ENCODE data around the gene LSS. TPM values are rescaled to one million over a fixed set of nuclear protein-coding genes. Genes with fewer than 3 reads are reported as not detected.

Gene LSS
- total RNA-seq, 1 donor from 2014 or later = 26.7 TPM

GRCh38 chr21:46265736-46266525 lies 37.4 kb upstream of the LSS start:
- H3K4me1 ChIP-seq = no peaks in the 10 kb centered on the region
- H3K4me2 ChIP-seq = no peak overlapping the region
- Mint-ChIP-seq H3K4me3 (no peak overlapping the region), H3K27ac (peak overlapping the region; percentile 84), H3K36me3 (peaks cover 24% of the 10 kb centered on the region), H3K9me3 (no peaks in the 10 kb centered on the region), H3K27me3 (ENCODE audit: insufficient read depth, low read depth) (peaks cover 5% of the 10 kb centered on the region), H3K4me1 (no peaks in the 10 kb centered on the region)
- H4K20me1 ChIP-seq (ENCODE audit: low read depth) = peaks cover 3% of the 10 kb centered on the region
- H3K4me3 ChIP-seq = no peak overlapping the region
- DNase-seq (ENCODE audit: low spot score) = no peak
- H2AFZ ChIP-seq (replicated peaks) = no peak overlapping the region
- H3K9me3 ChIP-seq (ENCODE audit: low read depth) = no peaks in the 10 kb centered on the region
- H3K79me2 ChIP-seq (ENCODE audit: low read depth) = no peaks in the 10 kb centered on the region
- no peaks in the 10 kb centered on the region for H3K27me3 ChIP-seq
- H3K36me3 ChIP-seq = no peaks in the 10 kb centered on the region
- TF ChIP-seq EZH2phosphoT487 (IDR thresholded peaks at IDR 0.05) = no peak
- TF ChIP-seq CTCF (IDR thresholded peaks at IDR 0.05) = no peak
- no peak for TF ChIP-seq EZH2 (IDR thresholded peaks at IDR 0.05)
- H3K9ac ChIP-seq = no peak overlapping the region
- H3K27ac ChIP-seq = no peak overlapping the region
- H3F3A ChIP-seq (ENCODE audit: low read depth) = no peaks in the 10 kb centered on the region

- no peak for DNase-seq (ENCODE audit: low spot score)
- Mint-ChIP-seq H3K9me3 (no peaks in the 10 kb centered on the region), H3K27ac (no peak overlapping the region), H3K36me3 (peaks cover 26% of the 10 kb centered on the region), H3K27me3 (ENCODE audit: insufficient read depth, low read depth) (peaks cover 5% of the 10 kb centered on the region), H3K4me1 (no peaks in the 10 kb centered on the region), H3K4me3 (no peak overlapping the region)
- no peak overlapping the region for H3K27ac ChIP-seq
- no peak overlapping the region for H2AFZ ChIP-seq (replicated peaks)
- TF ChIP-seq EZH2 (IDR thresholded peaks at IDR 0.05) = no peak
- no peaks in the 10 kb centered on the region for H3K36me3 ChIP-seq
- H3K9ac ChIP-seq = no peak overlapping the region
- no peak overlapping the region for H3K4me2 ChIP-seq
- no peaks in the 10 kb centered on the region for H3K9me3 ChIP-seq (ENCODE audit: low read depth)
- H3K4me3 ChIP-seq = no peak overlapping the region
- H3F3A ChIP-seq (ENCODE audit: low read depth) = no peaks in the 10 kb centered on the region
- H4K20me1 ChIP-seq (ENCODE audit: low read depth) = peaks cover 3% of the 10 kb centered on the region
- H3K79me2 ChIP-seq (ENCODE audit: low read depth) = no peaks in the 10 kb centered on the region
- no peaks in the 10 kb centered on the region for H3K4me1 ChIP-seq
- no peaks in the 10 kb centered on the region for H3K27me3 ChIP-seq
Observed at GRCh38 chr21:46264690-46265144, 36.1 kb upstream of the LSS start.

GRCh38 chr21:46264046-46264689 lies 35.6 kb upstream of the LSS start:
- H3K27ac Mint-ChIP-seq = no peak overlapping the region
- Histone ChIP-seq H3K9ac (no peak overlapping the region), H3K4me2 (no peak overlapping the region), H3K27me3 (no peaks in the 10 kb centered on the region), H3K27ac (no peak overlapping the region), H4K20me1 (ENCODE audit: low read depth) (peaks cover 3% of the 10 kb centered on the region), H2AFZ (replicated peaks) (no peak overlapping the region), H3K4me1 (no peaks in the 10 kb centered on the region), H3K4me3 (no peak overlapping the region), H3K36me3 (no peaks in the 10 kb centered on the region), H3F3A (ENCODE audit: low read depth) (no peaks in the 10 kb centered on the region), H3K79me2 (ENCODE audit: low read depth) (no peaks in the 10 kb centered on the region), H3K9me3 (ENCODE audit: low read depth) (no peaks in the 10 kb centered on the region)
- H3K4me1 Mint-ChIP-seq = no peaks in the 10 kb centered on the region
- peaks cover 5% of the 10 kb centered on the region for H3K27me3 Mint-ChIP-seq (ENCODE audit: insufficient read depth, low read depth)
- DNase-seq (ENCODE audit: low spot score) = no peak
- H3K4me3 Mint-ChIP-seq = no peak overlapping the region
- TF ChIP-seq CTCF (IDR thresholded peaks at IDR 0.05) (no peak), EZH2phosphoT487 (IDR thresholded peaks at IDR 0.05) (no peak), EZH2 (IDR thresholded peaks at IDR 0.05) (no peak)
- no peaks in the 10 kb centered on the region for H3K9me3 Mint-ChIP-seq
- H3K36me3 Mint-ChIP-seq = peaks cover 26% of the 10 kb centered on the region

All from neural progenitor cell (in vitro differentiated cells).